MM.1S (cell line): Measurements from ENCODE around the gene VKORC1.

Experiments
- DNase-seq: peaks from one replicate; pipeline ENCODE4 v3.0.0-alpha.2; 2015
- H2AFZ ChIP-seq: fragments of 300-600 bp; sonication (generic); 2 replicates; pipeline ENCODE4 v1.6.0; 2016; ENCODE audit warnings: antibody characterized with exemption, low read length
- H3F3A ChIP-seq: fragments of 300-600 bp; sonication (generic); 2 replicates; pipeline ENCODE4 v1.6.1; 2016; ENCODE audit warnings: mild to moderate bottlenecking, antibody characterized with exemption, low read length, moderate library complexity, mixed read lengths; ENCODE audit not compliant: insufficient read depth
- H3K27ac ChIP-seq: fragments of 300-600 bp; sonication (generic); 2 replicates; pipeline ENCODE4 v1.5.1; 2016; ENCODE audit warnings: mild to moderate bottlenecking, low read length
- H3K27me3 ChIP-seq: fragments of 300-600 bp; sonication (generic); replicated peaks from 2 replicates; pipeline ENCODE4 v1.6.0; 2016; ENCODE audit warnings: low read length; ENCODE audit not compliant: insufficient read depth
- H3K36me3 ChIP-seq: fragments of 300-600 bp; sonication (generic); replicated peaks from 2 replicates; pipeline ENCODE4 v1.6.1; 2016; ENCODE audit warnings: mild to moderate bottlenecking, low read length, mixed read lengths; ENCODE audit not compliant: insufficient read depth
- H3K4me1 ChIP-seq: fragments of 300-600 bp; sonication (generic); 2 replicates; pipeline ENCODE4 v1.6.1; 2016; ENCODE audit warnings: low read length, mixed read lengths
- H3K4me2 ChIP-seq: fragments of 300-600 bp; sonication (generic); 2 replicates; pipeline ENCODE4 v1.6.0; 2016; ENCODE audit warnings: low read depth, low read length
- H3K4me3 ChIP-seq: fragments of 300-600 bp; sonication (generic); 2 replicates; pipeline ENCODE4 v1.5.1; 2016; ENCODE audit warnings: low read length, mixed read lengths
- H3K79me2 ChIP-seq: fragments of 300-600 bp; sonication (generic); 2 replicates; pipeline ENCODE4 v1.6.1; 2016; ENCODE audit warnings: mixed run types, low read length, mixed read lengths
- H3K9ac ChIP-seq: fragments of 300-600 bp; sonication (generic); 2 replicates; pipeline ENCODE4 v1.6.1; 2016; ENCODE audit warnings: low read length, mixed read lengths
- H3K9me2 ChIP-seq: fragments of 300-600 bp; sonication (generic); replicated peaks from 2 replicates; pipeline ENCODE4 v1.6.1; 2016; ENCODE audit warnings: mild to moderate bottlenecking, low read length, mixed read lengths; ENCODE audit not compliant: insufficient read depth
- H3K9me3 ChIP-seq: fragments of 300-600 bp; sonication (generic); replicated peaks from 2 replicates; pipeline ENCODE4 v1.6.1; 2016; ENCODE audit warnings: mild to moderate bottlenecking, low read length, mixed read lengths; ENCODE audit not compliant: insufficient read depth
- H4K20me1 ChIP-seq: fragments of 300-600 bp; sonication (generic); 2 replicates; pipeline ENCODE4 v1.6.1; 2016; ENCODE audit warnings: mild to moderate bottlenecking, low read length, moderate library complexity, mixed read lengths; ENCODE audit not compliant: insufficient read depth
- CTCF ChIP-seq: fragments of 300-600 bp; sonication (generic); IDR thresholded peaks from 2 replicates; pipeline ENCODE4 v1.5.1; 2016; ENCODE audit warnings: antibody characterized with exemption, low read length, mixed read lengths
- EZH2 ChIP-seq: fragments of 300-600 bp; sonication (generic); optimal IDR thresholded peaks from 2 replicates; pipeline ENCODE3; 2017; ENCODE audit warnings: low read depth, mild to moderate bottlenecking, antibody characterized with exemption, low read length, mixed read lengths
- EZH2phosphoT487 ChIP-seq: fragments of 300-600 bp; sonication (generic); IDR thresholded peaks from 2 replicates; pipeline ENCODE4 v1.6.1; 2018; ENCODE audit warnings: antibody characterized with exemption, low read length

The VKORC1 gene

GRCh38 chr16:31079342-31079944 lies 15.2 kb downstream of the VKORC1 start:
- Histone ChIP-seq H3K9ac (no peak overlapping the region), H3K4me2 (no peak overlapping the region), H3K4me3 (no peak overlapping the region), H3K9me2 (no peaks in the 10 kb centered on the region), H3K27me3 (no peaks in the 10 kb centered on the region), H3K79me2 (peaks cover 59% of the 10 kb centered on the region), H2AFZ (no peak overlapping the region), H3K4me1 (no peaks in the 10 kb centered on the region), H3F3A (0 out of 2 replicates have a peak, but pooled peaks cover 4% of the 10 kb centered on the region), H3K27ac (no peak overlapping the region), H3K9me3 (no peaks in the 10 kb centered on the region), H3K36me3 (no peaks in the 10 kb centered on the region), H4K20me1 (no peaks in the 10 kb centered on the region)
- no peak for DNase-seq
- TF ChIP-seq EZH2phosphoT487 (no peak), CTCF (no peak), EZH2 (no peak)

GRCh38 chr16:31078597-31079341 lies 15.8 kb downstream of the VKORC1 start:
- peaks cover 6% of the 10 kb centered on the region for H3F3A ChIP-seq

GRCh38 chr16:31077592-31078396 lies 16.8 kb downstream of the VKORC1 start:
- no peaks in the 10 kb centered on the region for H3K36me3 ChIP-seq
- no peaks in the 10 kb centered on the region for H3K9me3 ChIP-seq
- H3K4me1 ChIP-seq: no peaks in the 10 kb centered on the region
- H3K4me2 ChIP-seq: no peak overlapping the region
- H3K27me3 ChIP-seq: no peaks in the 10 kb centered on the region
- peaks cover 9% of the 10 kb centered on the region for H3F3A ChIP-seq
- peaks cover 65% of the 10 kb centered on the region for H3K79me2 ChIP-seq
- no peak for TF ChIP-seq CTCF
- no peak for TF ChIP-seq EZH2
- TF ChIP-seq EZH2phosphoT487: no peak
- H2AFZ ChIP-seq: no peak overlapping the region
- no peak overlapping the region for H3K9ac ChIP-seq
- DNase-seq: no peak
- H4K20me1 ChIP-seq: no peaks in the 10 kb centered on the region
- no peak overlapping the region for H3K4me3 ChIP-seq
- no peak overlapping the region for H3K27ac ChIP-seq
- no peaks in the 10 kb centered on the region for H3K9me2 ChIP-seq

More at GRCh38 chr16:31078597-31079341, 15.8 kb downstream of the VKORC1 start:
- no peaks in the 10 kb centered on the region for H3K4me1 ChIP-seq
- no peak overlapping the region for H3K4me2 ChIP-seq
- H3K9me2 ChIP-seq: no peaks in the 10 kb centered on the region
- H3K27me3 ChIP-seq: no peaks in the 10 kb centered on the region
- H3K9ac ChIP-seq: no peak overlapping the region
- DNase-seq: no peak
- TF ChIP-seq CTCF (no peak), EZH2phosphoT487 (no peak), EZH2 (no peak)
- no peaks in the 10 kb centered on the region for H3K36me3 ChIP-seq
- H2AFZ ChIP-seq: no peak overlapping the region
- no peak overlapping the region for H3K4me3 ChIP-seq
- no peaks in the 10 kb centered on the region for H4K20me1 ChIP-seq
- peaks cover 61% of the 10 kb centered on the region for H3K79me2 ChIP-seq
- no peaks in the 10 kb centered on the region for H3K9me3 ChIP-seq
- H3K27ac ChIP-seq: no peak overlapping the region
